ENCODE results near the gene COMMD1. TPM values are rescaled to one million over a fixed set of nuclear protein-coding genes. Genes with fewer than 3 reads are reported as not detected.
"Not testable (repeated sequence)": the region's sequence is repeated elsewhere in the genome, so short reads cannot be mapped to it uniquely, and the experiment has no call there.

Gene COMMD1
- total RNA-seq, 4 donors from 2014 or later = 38.4 to 56.6 (median 40.6) TPM

GRCh38 chr2:62156861-62157496, 251.5 kb downstream of the COMMD1 start:
- TF ChIP-seq CTCF (IDR thresholded peaks at IDR 0.05) = no peak
- DNase-seq (ENCODE audit: low spot score) = no peak
- ATAC-seq (ENCODE audit: low FRiP score) = no peak

DNA sequence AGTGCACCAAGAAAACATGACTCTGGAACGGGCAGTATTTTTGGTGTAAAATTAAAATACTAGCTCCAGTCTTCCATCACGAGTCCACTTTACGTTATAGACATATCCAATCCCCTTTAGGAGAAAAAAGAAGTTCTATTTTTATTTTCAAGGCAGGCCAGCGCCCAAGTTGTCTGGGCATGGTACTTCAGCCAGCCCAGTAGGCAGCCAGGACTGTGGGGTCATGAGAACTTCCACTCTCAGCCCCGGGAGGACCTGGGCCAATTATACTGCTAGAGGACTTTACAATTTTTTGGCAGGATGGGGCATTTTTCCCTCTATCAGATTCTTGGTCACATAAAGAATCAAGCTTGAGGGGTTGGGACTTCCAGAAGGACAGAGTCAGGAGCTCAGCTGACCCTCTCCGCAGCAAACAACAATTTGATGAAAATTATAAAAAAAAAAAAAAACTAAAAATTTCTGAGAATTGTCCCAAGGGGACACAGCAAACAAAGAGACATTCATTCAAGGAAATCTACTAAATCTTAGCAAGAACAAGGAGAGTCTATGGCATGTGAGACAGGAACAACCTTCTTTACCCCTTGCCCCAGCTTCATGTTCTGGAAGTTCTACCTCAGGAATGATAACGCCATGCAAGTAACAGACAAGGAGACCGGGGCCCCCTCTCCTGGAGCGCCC, 253.1 kb downstream of the COMMD1 start:
- ATAC-seq (ENCODE audit: low FRiP score) (no peak), DNase-seq (ENCODE audit: low spot score) (no peak)
- TF ChIP-seq CTCF (IDR thresholded peaks at IDR 0.05) = no peak

DNA sequence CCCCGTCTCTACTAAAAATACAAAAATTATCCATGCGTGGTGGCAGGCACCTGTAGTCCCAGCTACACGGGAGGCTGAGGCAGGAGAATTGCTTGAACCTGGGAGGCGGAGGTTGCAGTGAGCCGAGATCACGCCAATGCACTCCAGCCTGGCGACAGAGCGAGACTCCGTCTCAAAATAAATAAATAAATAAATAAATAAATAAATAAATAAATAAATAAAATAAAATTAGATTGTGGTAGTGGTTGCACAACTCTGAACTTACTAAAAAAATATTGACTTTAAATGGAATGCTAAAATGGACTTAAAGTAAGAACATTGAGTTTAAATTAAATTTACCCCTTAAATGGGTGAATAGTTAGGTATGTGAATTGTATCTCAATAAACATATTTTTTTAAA, 255.2 kb downstream of the COMMD1 start:
- not testable (repeated sequence) for ATAC-seq (ENCODE audit: low FRiP score); DNase-seq (ENCODE audit: low spot score)

DNA sequence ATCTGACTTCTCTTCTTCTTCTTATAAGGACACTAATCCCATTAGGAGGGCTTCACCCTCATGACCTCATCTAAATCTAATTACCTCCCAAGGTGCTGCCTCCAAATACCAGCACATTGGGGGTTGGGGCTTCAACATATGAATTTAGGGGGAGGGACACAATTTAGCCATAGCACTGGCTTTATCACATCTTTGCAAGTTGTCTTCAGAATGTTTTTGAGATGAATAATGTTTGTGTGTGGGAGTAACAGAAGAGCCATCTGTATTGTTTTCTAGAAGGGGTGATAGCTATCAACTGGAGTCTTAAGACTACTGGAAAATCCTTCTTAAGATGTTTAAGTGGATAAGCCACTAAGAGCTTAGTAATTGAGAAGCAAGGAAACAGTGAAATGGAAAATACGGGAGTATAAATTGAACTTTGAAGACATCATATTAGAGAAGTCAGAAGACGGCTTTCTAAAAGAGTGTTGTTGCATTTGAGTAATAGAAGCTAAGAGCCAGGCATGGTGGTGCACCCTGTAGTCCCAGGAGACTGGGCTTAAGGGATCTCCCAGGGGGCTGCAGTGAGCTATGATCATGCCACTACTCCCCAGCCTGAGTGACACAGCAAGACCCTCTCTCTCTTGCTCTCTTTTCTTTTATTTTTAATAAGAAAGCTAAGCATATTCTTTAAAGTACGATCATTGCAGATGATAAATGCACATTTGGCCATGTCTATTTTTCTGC, 257.8 kb downstream of the COMMD1 start:
- no peak for TF ChIP-seq CTCF (IDR thresholded peaks at IDR 0.05)
- no peak for ATAC-seq (ENCODE audit: low FRiP score)
- no peak for DNase-seq (ENCODE audit: low spot score)

GRCh38 chr2:62163834-62164233, 258.4 kb downstream of the COMMD1 start:
- TF ChIP-seq CTCF (IDR thresholded peaks at IDR 0.05) = no peak
- no peak for ATAC-seq (ENCODE audit: low FRiP score)

GRCh38 chr2:62175728-62176127, 270.3 kb downstream of the COMMD1 start:
- no peak for ATAC-seq (ENCODE audit: low FRiP score)
- no peak for DNase-seq (ENCODE audit: low spot score)
- no peak for TF ChIP-seq CTCF (IDR thresholded peaks at IDR 0.05)

More at GRCh38 chr2:62163834-62164233, 258.4 kb downstream of the COMMD1 start:
- DNase-seq (ENCODE audit: low spot score) = no peak

DNA sequence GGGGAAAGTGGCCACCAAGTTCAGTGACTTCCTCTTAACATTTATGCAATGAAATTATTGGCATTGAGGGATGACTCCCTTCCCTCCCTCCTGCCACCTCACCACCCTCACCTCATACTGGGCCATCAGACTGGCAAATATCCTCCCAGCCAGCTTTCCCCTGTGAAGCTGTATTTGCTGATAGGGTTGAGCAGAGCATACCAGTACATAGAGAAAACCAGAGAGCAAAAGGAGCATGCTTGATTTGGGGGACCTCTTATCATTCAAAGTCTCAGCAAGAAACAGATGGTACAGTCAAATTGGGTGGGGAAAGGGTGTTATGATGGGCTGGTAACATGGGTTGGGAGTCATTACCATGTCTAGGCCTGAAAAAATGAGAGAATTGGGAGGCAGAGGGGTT, 271.3 kb downstream of the COMMD1 start:
- TF ChIP-seq CTCF (IDR thresholded peaks at IDR 0.05) = no peak
- ATAC-seq (ENCODE audit: low FRiP score) (no peak), DNase-seq (ENCODE audit: low spot score) (no peak)
